Suprapubic skin (tissue), 4 donors: Measurements from ENCODE around the gene SLC44A1. TPM values are rescaled to one million over a fixed set of nuclear protein-coding genes. Genes with fewer than 3 reads are reported as not detected.

Experiments used
- DNase-seq, 2 donors: peaks; one replicate each; pipeline ENCODE4 v3.0.0-alpha.2; 2019; ENCODE audit warnings: low spot score in 2 of 2
- H3K27ac ChIP-seq: fragments of 200-600 bp; sonication (generic); one replicate; pipeline ENCODE4 v1.5.1; 2019
- H3K27me3 ChIP-seq: fragments of 200-600 bp; sonication (generic); one replicate; pipeline ENCODE4 v1.5.1; 2019
- H3K36me3 ChIP-seq: fragments of 200-600 bp; sonication (generic); one replicate; pipeline ENCODE4 v1.5.1; 2019
- H3K4me1 ChIP-seq: fragments of 200-600 bp; sonication (generic); one replicate; pipeline ENCODE4 v1.5.1; 2019
- H3K4me3 ChIP-seq: fragments of 200-600 bp; sonication (generic); one replicate; pipeline ENCODE4 v1.5.1; 2019; ENCODE audit warnings: mild to moderate bottlenecking
- H3K9me3 ChIP-seq: fragments of 200-600 bp; sonication (generic); one replicate; pipeline ENCODE4 v1.5.1; 2019
- EP300 ChIP-seq: sonication (generic); formaldehyde crosslinking; IDR thresholded peaks from one replicate; pipeline ENCODE4 v1.6.1; 2017; ENCODE audit warnings: antibody characterized with exemption
- POLR2A ChIP-seq, 2 donors: fragments of 450-650 bp; IDR thresholded peaks; one replicate each; pipeline ENCODE4 v1.6.1; 2017; ENCODE audit warnings: antibody characterized with exemption in 2 of 2, mild to moderate bottlenecking in 2 of 2, moderate library complexity in 2 of 2
- POLR2AphosphoS5 ChIP-seq, 3 donors: sonication (generic); formaldehyde crosslinking; IDR thresholded peaks; one replicate each; pipeline ENCODE4 v1.6.1; 2017; ENCODE audit warnings: antibody characterized with exemption in 3 of 3
- whole genome bisulfite sequencing: methylation state at CpG from one replicate; pipeline ENCODE4 v1.1.5; 2018; 5-methylcytosine and 5-hydroxymethylcytosine counted together
- total RNA-seq, 4 donors: library from RNA; depleted of rRNA; stranded (reverse); fragments of >200 nt; gene quantifications; one replicate each; pipeline ENCODE4 v1.1.0, GENCODE V29; 2016
- TF ChIP-seq, protein P1 (sequence below), 2 donors: fragments of 200-600 bp in 1 of 2; fragments of 450-650 bp in 1 of 2; sonication (generic) in 1 of 2; IDR thresholded peaks; one replicate each; pipeline ENCODE4 v1.5.1; 2016 to 2019; ENCODE audit warnings: antibody characterized with exemption in 2 of 2, mild to moderate bottlenecking in 1 of 2, moderate library complexity in 1 of 2

SLC44A1 gene
- total RNA-seq, 4 donors from 2014 or later = 36.2 to 79.0 (median 57.2) TPM

DNA sequence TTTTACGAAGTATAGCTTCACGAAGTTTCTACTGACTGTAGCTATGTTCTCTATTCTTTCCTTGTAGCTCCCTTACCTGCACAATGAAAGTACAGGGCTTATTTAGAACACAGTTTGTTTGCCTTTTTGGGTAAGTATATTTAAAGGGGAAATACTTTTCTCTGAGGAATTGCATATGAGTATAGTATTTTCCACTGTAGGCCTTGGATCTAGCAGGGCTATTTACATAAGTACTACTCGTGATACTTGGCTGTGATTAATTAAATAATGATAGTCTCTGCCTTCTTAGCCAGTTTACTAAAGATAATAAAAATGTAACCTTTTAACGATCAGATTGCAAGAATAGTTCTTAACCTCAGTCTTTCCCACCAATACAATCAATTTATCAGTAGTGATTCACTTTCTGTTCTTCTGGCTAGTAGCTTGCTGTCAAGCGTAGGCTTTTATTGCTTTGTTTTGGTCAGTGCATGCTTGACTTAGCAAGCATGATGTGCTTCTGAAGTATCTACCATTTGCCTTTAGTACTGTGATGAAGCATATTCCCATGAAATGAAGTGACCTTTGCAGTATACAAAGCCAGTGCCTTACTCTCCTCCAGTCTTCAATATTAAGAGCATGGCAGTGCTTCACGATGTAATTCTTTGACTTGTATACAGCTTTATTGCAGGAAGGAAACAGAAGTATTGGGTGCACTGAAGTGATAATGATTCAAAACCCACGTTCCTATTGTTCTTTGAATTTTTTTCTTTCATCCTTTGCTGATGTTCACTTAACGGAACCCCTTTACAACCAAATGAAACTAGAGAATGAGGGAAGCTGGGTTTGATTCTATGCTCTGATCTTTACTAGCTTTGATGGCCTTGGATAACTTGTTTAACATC is 64.2 kb downstream of the SLC44A1 start:
- H3K36me3 ChIP-seq = no peaks in the 10 kb centered on the region
- no peak for DNase-seq
- WGBS = 76% methylated on average over 8 of the region's 8 CpGs
- H3K27ac ChIP-seq = peak overlapping the region; percentile 7
- H3K27me3 ChIP-seq = no peaks in the 10 kb centered on the region
- no peak overlapping the region for H3K4me3 ChIP-seq
- no peaks in the 10 kb centered on the region for H3K9me3 ChIP-seq
- peaks cover 38% of the 10 kb centered on the region for H3K4me1 ChIP-seq
- TF ChIP-seq POLR2A (IDR thresholded peaks at IDR 0.05) (no peak), POLR2AphosphoS5 (IDR thresholded peaks at IDR 0.05) (no peak), EP300 (no peak)
- TF ChIP-seq, protein P1, sequence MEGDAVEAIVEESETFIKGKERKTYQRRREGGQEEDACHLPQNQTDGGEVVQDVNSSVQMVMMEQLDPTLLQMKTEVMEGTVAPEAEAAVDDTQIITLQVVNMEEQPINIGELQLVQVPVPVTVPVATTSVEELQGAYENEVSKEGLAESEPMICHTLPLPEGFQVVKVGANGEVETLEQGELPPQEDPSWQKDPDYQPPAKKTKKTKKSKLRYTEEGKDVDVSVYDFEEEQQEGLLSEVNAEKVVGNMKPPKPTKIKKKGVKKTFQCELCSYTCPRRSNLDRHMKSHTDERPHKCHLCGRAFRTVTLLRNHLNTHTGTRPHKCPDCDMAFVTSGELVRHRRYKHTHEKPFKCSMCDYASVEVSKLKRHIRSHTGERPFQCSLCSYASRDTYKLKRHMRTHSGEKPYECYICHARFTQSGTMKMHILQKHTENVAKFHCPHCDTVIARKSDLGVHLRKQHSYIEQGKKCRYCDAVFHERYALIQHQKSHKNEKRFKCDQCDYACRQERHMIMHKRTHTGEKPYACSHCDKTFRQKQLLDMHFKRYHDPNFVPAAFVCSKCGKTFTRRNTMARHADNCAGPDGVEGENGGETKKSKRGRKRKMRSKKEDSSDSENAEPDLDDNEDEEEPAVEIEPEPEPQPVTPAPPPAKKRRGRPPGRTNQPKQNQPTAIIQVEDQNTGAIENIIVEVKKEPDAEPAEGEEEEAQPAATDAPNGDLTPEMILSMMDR (IDR thresholded peaks at IDR 0.05) = no peak

DNA sequence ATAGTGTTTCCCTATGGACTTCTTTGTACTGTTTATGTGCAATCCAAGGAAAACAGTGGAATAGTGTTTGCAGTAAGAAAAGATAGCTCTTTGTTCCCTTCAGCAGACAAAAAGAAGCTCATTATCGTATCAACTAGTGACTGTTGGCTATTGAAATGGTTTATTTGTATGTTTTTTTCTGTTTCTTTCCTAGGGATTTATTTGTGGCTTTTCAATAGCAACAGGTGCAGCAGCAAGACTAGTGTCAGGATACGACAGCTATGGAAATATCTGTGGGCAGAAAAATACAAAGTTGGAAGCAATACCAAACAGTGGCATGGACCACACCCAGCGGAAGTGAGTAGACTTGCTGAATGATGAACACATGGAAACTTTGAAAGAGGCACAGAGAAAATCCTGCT is 65.1 kb downstream of the SLC44A1 start:
- no peak for TF ChIP-seq POLR2AphosphoS5 (IDR thresholded peaks at IDR 0.05)
- TF ChIP-seq EP300 = no peak
- TF ChIP-seq, protein P1 (IDR thresholded peaks at IDR 0.05) = no peak
- TF ChIP-seq POLR2A (IDR thresholded peaks at IDR 0.05) = no peak
- Histone ChIP-seq H3K27me3 (no peaks in the 10 kb centered on the region), H3K4me3 (no peak overlapping the region), H3K9me3 (no peaks in the 10 kb centered on the region), H3K36me3 (no peaks in the 10 kb centered on the region), H3K27ac (no peak overlapping the region), H3K4me1 (peaks cover 38% of the 10 kb centered on the region)
- WGBS = 38% methylated on average over 3 of the region's 3 CpGs
- no peak for DNase-seq

DNA sequence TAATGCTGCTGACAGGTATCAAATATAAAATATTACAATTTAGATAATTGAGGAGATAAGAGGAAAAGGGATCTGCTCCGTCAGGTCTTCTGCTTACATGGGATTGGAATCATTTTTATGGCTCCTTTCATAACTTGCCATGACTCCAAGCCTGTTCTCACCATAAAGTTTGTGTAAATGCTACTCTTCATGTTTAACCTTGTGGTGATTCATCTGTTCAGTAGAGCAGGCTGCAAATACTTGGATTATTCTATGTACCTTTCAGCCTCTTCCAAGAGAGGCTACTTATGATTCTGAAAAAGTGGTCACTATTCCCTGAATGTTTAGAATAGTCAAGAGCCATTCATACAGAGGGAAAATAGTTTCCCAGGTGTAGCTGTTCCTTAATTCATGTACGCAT is 66.9 kb downstream of the SLC44A1 start:
- H3K36me3 ChIP-seq = peaks cover 4% of the 10 kb centered on the region
- H3K4me3 ChIP-seq = no peak overlapping the region
- TF ChIP-seq, protein P1 (IDR thresholded peaks at IDR 0.05) = no peak
- TF ChIP-seq POLR2AphosphoS5 (IDR thresholded peaks at IDR 0.05) = no peak
- TF ChIP-seq EP300 = no peak
- no peak for TF ChIP-seq POLR2A (IDR thresholded peaks at IDR 0.05)
- no peaks in the 10 kb centered on the region for H3K27me3 ChIP-seq
- no peak overlapping the region for H3K27ac ChIP-seq
- no peaks in the 10 kb centered on the region for H3K9me3 ChIP-seq
- peaks cover 38% of the 10 kb centered on the region for H3K4me1 ChIP-seq
- DNase-seq = no peak
- 91% methylated on average over 2 of the region's 2 CpGs for WGBS

DNA sequence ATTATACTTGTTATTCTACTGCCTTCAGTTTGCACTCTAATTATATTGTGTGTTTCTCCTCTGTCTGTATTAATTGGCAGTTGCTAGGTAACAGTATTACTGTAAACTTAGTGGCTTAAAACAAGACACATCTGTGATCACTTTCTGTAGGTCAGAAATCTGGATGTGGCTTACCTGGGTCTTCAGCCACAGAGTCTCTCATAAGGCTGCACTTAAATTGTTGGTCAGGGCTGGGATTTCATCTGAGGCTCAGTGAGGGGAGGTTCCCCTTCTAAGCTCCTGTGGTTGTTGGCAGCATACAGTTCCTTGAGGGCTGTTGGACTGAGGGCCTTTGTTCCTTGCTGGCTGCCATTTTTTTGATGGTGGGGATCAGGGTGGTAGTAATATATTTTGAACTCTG is 68.8 kb downstream of the SLC44A1 start:
- no peak overlapping the region for H3K27ac ChIP-seq
- peaks cover 4% of the 10 kb centered on the region for H3K36me3 ChIP-seq
- TF ChIP-seq POLR2A (IDR thresholded peaks at IDR 0.05) = no peak
- TF ChIP-seq EP300 = no peak
- TF ChIP-seq, protein P1 (IDR thresholded peaks at IDR 0.05) = no peak
- TF ChIP-seq POLR2AphosphoS5 (IDR thresholded peaks at IDR 0.05) = no peak
- no peaks in the 10 kb centered on the region for H3K27me3 ChIP-seq
- no peak for DNase-seq
- H3K4me3 ChIP-seq = no peak overlapping the region
- H3K9me3 ChIP-seq = no peaks in the 10 kb centered on the region
- H3K4me1 ChIP-seq = peaks cover 31% of the 10 kb centered on the region

DNA sequence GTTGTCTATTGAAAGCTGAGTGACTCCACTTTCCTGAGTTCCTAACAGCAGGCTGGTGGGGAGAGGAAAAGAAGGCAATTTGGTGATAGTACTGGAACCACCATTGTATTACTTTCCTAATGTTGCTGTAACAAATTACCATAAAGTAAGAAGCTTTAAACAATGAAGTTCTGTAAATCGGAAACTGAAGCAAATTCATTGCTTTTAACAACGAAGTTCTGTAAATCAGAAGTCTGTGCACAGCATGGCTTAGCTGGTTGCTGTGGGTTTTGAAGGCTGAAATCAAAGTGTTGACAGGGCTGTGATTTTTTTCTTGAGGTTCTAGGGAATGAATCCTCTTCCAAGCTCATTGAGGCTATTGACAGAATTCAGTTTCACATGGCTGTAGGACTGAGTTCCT is 72.3 kb downstream of the SLC44A1 start:
- Histone ChIP-seq H3K4me3 (no peak overlapping the region), H3K27me3 (no peaks in the 10 kb centered on the region), H3K27ac (no peak overlapping the region), H3K4me1 (peaks cover 7% of the 10 kb centered on the region), H3K36me3 (peaks cover 4% of the 10 kb centered on the region), H3K9me3 (no peaks in the 10 kb centered on the region)
- 94% methylated on average over 2 of the region's 2 CpGs for WGBS
- TF ChIP-seq EP300 (no peak), POLR2AphosphoS5 (IDR thresholded peaks at IDR 0.05) (no peak), POLR2A (IDR thresholded peaks at IDR 0.05) (no peak)
- TF ChIP-seq, protein P1 (IDR thresholded peaks at IDR 0.05) = no peak
- no peak for DNase-seq
